IMR-90 (cell line): ENCODE results near the gene C1orf116. TPM values are rescaled to one million over a fixed set of nuclear protein-coding genes. Genes with fewer than 3 reads are reported as not detected.

Experiments used
- ATAC-seq: fragments of 200-7000 bp; cut with Tn5 transposase; 2 replicates; pipeline ENCODE4 v1.9.1; 2020; ENCODE audit warnings: low read depth, mild to moderate bottlenecking, moderate library complexity
- BruUV-seq: library from RNA; stranded (reverse); fragments of 400-500 nt; replicated peaks from 2 replicates; lab custom pipeline; 2021; lab: Mats Ljungman, UMichigan
- CTCF ChIA-PET: fragments of 300-600 bp; formaldehyde crosslinking; extraction: SDS; loops from one replicate; lab custom pipeline; 2021; ENCODE audit warnings: antibody characterized with exemption; lab: Yijun Ruan, JAX
- POLR2A ChIA-PET: fragments of 300-600 bp; sonication (Branson Sonifier 250); formaldehyde crosslinking; loops from one replicate; lab custom pipeline; 2022; ENCODE audit warnings: antibody characterized with exemption; ENCODE audit not compliant: unreplicated experiment; lab: Charles Lee
- DNase-seq: peaks from one replicate; pipeline ENCODE4 v3.0.0; 2013
- H2AFZ ChIP-seq: replicated peaks from 2 replicates; pipeline ENCODE3; 2013; ENCODE audit warnings: low read length, mild to moderate bottlenecking; ENCODE audit not compliant: poor library complexity
- H2AK5ac ChIP-seq: 2 replicates; pipeline ENCODE4 v1.6.1; 2013; ENCODE audit warnings: low read depth, low read length, inconsistent platforms
- H2AK9ac ChIP-seq: replicated peaks from 2 replicates; pipeline ENCODE3; 2013; ENCODE audit warnings: mild to moderate bottlenecking, low read depth, low read length, moderate library complexity; ENCODE audit not compliant: poor library complexity
- H2BK120ac ChIP-seq: 2 replicates; pipeline ENCODE4 v1.6.1; 2013; ENCODE audit warnings: low read depth, low read length, inconsistent platforms
- H2BK15ac ChIP-seq: 3 replicates; pipeline ENCODE4 v1.6.1; 2013; ENCODE audit warnings: low read depth, low read length, inconsistent platforms
- H2BK20ac ChIP-seq: 2 replicates; pipeline ENCODE4 v1.6.1; 2013; ENCODE audit warnings: low read depth, mild to moderate bottlenecking, inconsistent platforms, low read length, moderate library complexity
- H2BK5ac ChIP-seq: 2 replicates; pipeline ENCODE4 v1.6.1; 2013; ENCODE audit warnings: mild to moderate bottlenecking, low read depth, low read length, inconsistent platforms; ENCODE audit not compliant: poor library complexity, severe bottlenecking
- H3K14ac ChIP-seq: replicated peaks from 2 replicates; pipeline ENCODE4 v1.6.1; 2013; ENCODE audit warnings: low read depth, low read length, inconsistent platforms
- H3K18ac ChIP-seq: 2 replicates; pipeline ENCODE4 v1.6.1; 2013; ENCODE audit warnings: low read depth, low read length, control low read depth
- H3K23ac ChIP-seq: 2 replicates; pipeline ENCODE4 v1.6.1; 2013; ENCODE audit warnings: low read depth, low read length, inconsistent platforms
- H3K27ac ChIP-seq: 2 replicates; pipeline ENCODE4 v1.5.1; 2013; ENCODE audit warnings: mild to moderate bottlenecking, control low read depth, low read length; ENCODE audit not compliant: insufficient read depth
- H3K27me3 ChIP-seq: 2 replicates; pipeline ENCODE4 v1.6.1; 2013; ENCODE audit warnings: low read length; ENCODE audit not compliant: control insufficient read depth, insufficient read depth
- H3K36me3 ChIP-seq: 2 replicates; pipeline ENCODE4 v1.6.1; 2013; ENCODE audit warnings: low read length, mixed read lengths; ENCODE audit not compliant: control insufficient read depth, insufficient read depth
- H3K4ac ChIP-seq: 2 replicates; pipeline ENCODE4 v1.6.1; 2013; ENCODE audit warnings: low read depth, low read length, inconsistent platforms
- H3K4me1 ChIP-seq: 2 replicates; pipeline ENCODE4 v1.6.1; 2013; ENCODE audit warnings: low read length, mixed read lengths; ENCODE audit not compliant: control insufficient read depth, insufficient read depth
- H3K4me2 ChIP-seq: 2 replicates; pipeline ENCODE4 v1.6.1; 2013; ENCODE audit warnings: low read depth, mild to moderate bottlenecking, control low read depth, low read length, moderate library complexity
- H3K4me3 ChIP-seq: 2 replicates; pipeline ENCODE4 v1.5.1; 2013; ENCODE audit warnings: low read depth, mild to moderate bottlenecking, control low read depth, low read length, moderate library complexity; ENCODE audit not compliant: insufficient read depth
- H3K56ac ChIP-seq: 2 replicates; pipeline ENCODE4 v1.6.1; 2013; ENCODE audit warnings: low read length, inconsistent platforms; ENCODE audit not compliant: insufficient read depth; ENCODE audit errors: extremely low read depth
- H3K79me1 ChIP-seq, 2 experiments: 2 replicates each; pipeline ENCODE4 v1.6.1; 2013; ENCODE audit warnings: low read length in 2 of 2, inconsistent platforms in 1 of 2, low read depth in 1 of 2
- H3K9ac ChIP-seq: 2 replicates; pipeline ENCODE4 v1.6.1; 2013; ENCODE audit warnings: low read depth, low read length, control low read depth
- H3K9me1 ChIP-seq: 2 replicates; pipeline ENCODE4 v1.6.1; 2013; ENCODE audit warnings: low read length, inconsistent platforms; ENCODE audit not compliant: insufficient read depth
- H3K9me3 ChIP-seq: 2 replicates; pipeline ENCODE4 v1.6.1; 2013; ENCODE audit warnings: low read length; ENCODE audit not compliant: control insufficient read depth, insufficient read depth
- H4K20me1 ChIP-seq: 2 replicates; pipeline ENCODE4 v1.6.1; 2013; ENCODE audit warnings: low read length, inconsistent platforms; ENCODE audit not compliant: insufficient read depth
- H4K5ac ChIP-seq: 2 replicates; pipeline ENCODE4 v1.6.1; 2013; ENCODE audit warnings: mild to moderate bottlenecking, low read depth, low read length, control low read depth
- H4K8ac ChIP-seq, 2 experiments: 2 replicates each; pipeline ENCODE4 v1.6.1; 2013; ENCODE audit warnings: low read depth in 2 of 2, low read length in 2 of 2, control low read depth in 1 of 2, inconsistent platforms in 1 of 2
- H4K91ac ChIP-seq: 2 replicates; pipeline ENCODE4 v1.6.1; 2013; ENCODE audit warnings: low read depth, low read length, inconsistent platforms; ENCODE audit not compliant: insufficient read depth
- BHLHE40 ChIP-seq: fragments of 150-350 bp; IDR thresholded peaks from 2 replicates; pipeline ENCODE4 v1.6.1; 2016; ENCODE audit warnings: mild to moderate bottlenecking, low read depth, low read length
- CEBPB ChIP-seq: IDR thresholded peaks from 2 replicates; pipeline ENCODE4 v1.6.1; 2012; ENCODE audit warnings: low read depth, low read length, improper control_type of control experiment
- CHD1 ChIP-seq: IDR thresholded peaks from 2 replicates; pipeline ENCODE4 v1.6.1; 2012; ENCODE audit warnings: low read depth, low read length, improper control_type of control experiment
- FOS ChIP-seq: fragments of 150-350 bp; IDR thresholded peaks from 2 replicates; pipeline ENCODE4 v1.6.1; 2016; ENCODE audit warnings: low read depth, low read length
- MAFK ChIP-seq: IDR thresholded peaks from 2 replicates; pipeline ENCODE4 v1.6.1; 2012; ENCODE audit warnings: low read depth, low read length, improper control_type of control experiment
- MAZ ChIP-seq: IDR thresholded peaks from 2 replicates; pipeline ENCODE4 v1.6.1; 2012; ENCODE audit warnings: low read depth, mild to moderate bottlenecking, low read length, improper control_type of control experiment, moderate library complexity, borderline replicate concordance
- MXI1 ChIP-seq: IDR thresholded peaks from 2 replicates; pipeline ENCODE4 v1.6.1; 2012; ENCODE audit warnings: low read depth, mild to moderate bottlenecking, low read length, moderate library complexity, borderline replicate concordance
- NFE2L2 ChIP-seq: fragments of 150-350 bp; IDR thresholded peaks from 2 replicates; pipeline ENCODE4 v1.6.1; 2016; ENCODE audit warnings: low read depth, mild to moderate bottlenecking, low read length
- POLR2A ChIP-seq: IDR thresholded peaks from 2 replicates; pipeline ENCODE4 v1.6.1; 2012; ENCODE audit warnings: mild to moderate bottlenecking, low read depth, low read length
- RAD21 ChIP-seq: IDR thresholded peaks from 2 replicates; pipeline ENCODE4 v1.6.1; 2012; ENCODE audit warnings: low read length, improper control_type of control experiment
- RCOR1 ChIP-seq: IDR thresholded peaks from 2 replicates; pipeline ENCODE4 v1.6.1; 2012; ENCODE audit warnings: mild to moderate bottlenecking, low read length, improper control_type of control experiment; ENCODE audit not compliant: insufficient replicate concordance
- RFX5 ChIP-seq: IDR thresholded peaks from 2 replicates; pipeline ENCODE4 v1.8.0; 2012; ENCODE audit warnings: low read depth, mild to moderate bottlenecking, low read length, moderate library complexity
- SMC3 ChIP-seq: fragments of 150-350 bp; IDR thresholded peaks from 2 replicates; pipeline ENCODE4 v1.6.1; 2016; ENCODE audit warnings: low read depth, mild to moderate bottlenecking, antibody characterized with exemption, low read length, moderate library complexity
- WGBS, 2 experiments: methylation state at CpG; one replicate each; pipeline versions ENCODE4 v1.1.5 to v1.1.7; 2013; ENCODE audit warnings: missing lambda C conversion rate in 2 of 2; ENCODE audit not compliant: insufficient read length in 1 of 2; ENCODE audit errors: extremely low coverage in 2 of 2; 5-methylcytosine and 5-hydroxymethylcytosine counted together
- dilution Hi-C: fragments of 300-500 bp; cut with HindIII; formaldehyde crosslinking; loops from one replicate; pipeline ENCODE4 v1.14.3; 2018; ENCODE audit warnings: low sequenced_read_pairs; ENCODE audit not compliant: unreplicated experiment
- in situ Hi-C: fragments of 300-500 bp; cut with MboI; formaldehyde crosslinking; loops from 3 replicates; pipeline ENCODE4 v1.14.3; 2019; ENCODE audit warnings: low sequenced_read_pairs, inconsistent platforms, mixed read lengths
- intact Hi-C: fragments of 100-400 bp; cut with micrococcal nuclease; formaldehyde crosslinking; loops from 2 replicates; pipeline ENCODE4 v1.10.0; 2022
- polyA plus RNA-seq, 3 experiments: library from polyadenylated mRNA; depleted of rRNA; stranded (reverse); fragments of >200 nt; gene quantifications; 2 replicates each; pipeline ENCODE4 v1.2.3, GENCODE V29; 2012; ENCODE audit warnings: low replicate concordance in 1 of 3
- total RNA-seq: library from RNA; depleted of rRNA; stranded (reverse); fragments of >200 nt; gene quantifications from 2 replicates; pipeline ENCODE4 v1.2.3, GENCODE V29; 2012
- TF ChIP-seq, protein P1 (sequence below): fragments of 150-350 bp; IDR thresholded peaks from 2 replicates; pipeline ENCODE4 v1.6.1; 2016; ENCODE audit warnings: low read depth, mild to moderate bottlenecking, low read length, moderate library complexity, borderline replicate concordance
- TF ChIP-seq, protein P2 (sequence below): conservative IDR thresholded peaks from 2 replicates; pipeline ENCODE4 v1.5.1; 2012; ENCODE audit warnings: mild to moderate bottlenecking, low read depth, low read length, improper control_type of control experiment
- TF ChIP-seq, protein P3 (sequence below): fragments of 150-350 bp; IDR thresholded peaks from 2 replicates; pipeline ENCODE4 v1.6.1; 2017; ENCODE audit warnings: mild to moderate bottlenecking, antibody characterized with exemption, low read length, low read depth

C1orf116 gene
- total and polyA plus RNA-seq, 2 of the 4 experiments (the other 2 are of a cell fraction), result under 0.01 to 0.03 TPM

DNA sequence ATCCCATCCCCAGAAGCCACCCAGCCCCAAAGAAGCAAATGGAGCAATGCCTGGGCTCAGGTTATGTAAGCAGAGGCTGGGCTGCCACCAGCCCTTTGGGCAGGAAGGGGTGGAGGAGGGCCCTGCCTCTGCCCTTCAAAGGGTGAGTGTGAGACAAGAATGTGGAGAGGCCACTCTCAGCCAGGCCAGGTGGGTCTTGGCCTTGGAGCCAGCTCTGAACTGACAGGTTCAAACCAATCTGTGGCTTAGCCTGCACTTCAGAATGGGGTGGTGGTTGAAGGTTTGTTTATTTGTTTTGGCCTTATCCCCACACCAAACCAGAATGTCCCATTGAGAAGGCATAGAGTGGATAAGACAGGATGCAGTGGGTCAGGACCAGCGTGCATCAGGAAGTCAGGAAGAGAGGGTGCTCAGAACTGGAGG lies 29.8 kb downstream of the C1orf116 start:
- ChIA-PET CTCF (interaction anchor here (0.9 kb wide), 1 partner anchor 36 kb away, joined by 3 read pairs; no protein-coding TSS in a partner anchor), POLR2A (no interaction called here)
- H3K4me1 ChIP-seq, result peaks cover 6% of the 10 kb centered on the region
- no peaks in the 10 kb centered on the region for H4K20me1 ChIP-seq
- H4K5ac ChIP-seq, result no peak overlapping the region
- peaks cover 6% of the 10 kb centered on the region for H3K9me1 ChIP-seq
- H2BK5ac ChIP-seq, result no peak overlapping the region
- no peaks in the 10 kb centered on the region for H3K36me3 ChIP-seq
- H2AK5ac ChIP-seq, result no peak overlapping the region
- no peak overlapping the region for H3K56ac ChIP-seq
- H3K4me2 ChIP-seq, result no peak overlapping the region
- DNase-seq (peak; percentile 26), ATAC-seq (no peak)
- dilution Hi-C loops (no loop called here), intact Hi-C loops (no loop called here), in situ Hi-C loops (no loop called here)
- H3K18ac ChIP-seq, result no peak overlapping the region
- H3K27me3 ChIP-seq, result no peaks in the 10 kb centered on the region; the same call in 1 of the 2 replicates
- H2AFZ ChIP-seq, result peak overlapping the region; percentile 37
- TF ChIP-seq, protein P1, sequence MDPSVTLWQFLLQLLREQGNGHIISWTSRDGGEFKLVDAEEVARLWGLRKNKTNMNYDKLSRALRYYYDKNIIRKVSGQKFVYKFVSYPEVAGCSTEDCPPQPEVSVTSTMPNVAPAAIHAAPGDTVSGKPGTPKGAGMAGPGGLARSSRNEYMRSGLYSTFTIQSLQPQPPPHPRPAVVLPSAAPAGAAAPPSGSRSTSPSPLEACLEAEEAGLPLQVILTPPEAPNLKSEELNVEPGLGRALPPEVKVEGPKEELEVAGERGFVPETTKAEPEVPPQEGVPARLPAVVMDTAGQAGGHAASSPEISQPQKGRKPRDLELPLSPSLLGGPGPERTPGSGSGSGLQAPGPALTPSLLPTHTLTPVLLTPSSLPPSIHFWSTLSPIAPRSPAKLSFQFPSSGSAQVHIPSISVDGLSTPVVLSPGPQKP, result no peak
- TF ChIP-seq MXI1 (no peak), SMC3 (no peak), RAD21 (no peak), MAZ (no peak), FOS (no peak), CEBPB (no peak), RCOR1 (no peak), MAFK (no peak), NFE2L2 (no peak), POLR2A (no peak), BHLHE40 (no peak), RFX5 (no peak), CHD1 (no peak)
- TF ChIP-seq, protein P2, sequence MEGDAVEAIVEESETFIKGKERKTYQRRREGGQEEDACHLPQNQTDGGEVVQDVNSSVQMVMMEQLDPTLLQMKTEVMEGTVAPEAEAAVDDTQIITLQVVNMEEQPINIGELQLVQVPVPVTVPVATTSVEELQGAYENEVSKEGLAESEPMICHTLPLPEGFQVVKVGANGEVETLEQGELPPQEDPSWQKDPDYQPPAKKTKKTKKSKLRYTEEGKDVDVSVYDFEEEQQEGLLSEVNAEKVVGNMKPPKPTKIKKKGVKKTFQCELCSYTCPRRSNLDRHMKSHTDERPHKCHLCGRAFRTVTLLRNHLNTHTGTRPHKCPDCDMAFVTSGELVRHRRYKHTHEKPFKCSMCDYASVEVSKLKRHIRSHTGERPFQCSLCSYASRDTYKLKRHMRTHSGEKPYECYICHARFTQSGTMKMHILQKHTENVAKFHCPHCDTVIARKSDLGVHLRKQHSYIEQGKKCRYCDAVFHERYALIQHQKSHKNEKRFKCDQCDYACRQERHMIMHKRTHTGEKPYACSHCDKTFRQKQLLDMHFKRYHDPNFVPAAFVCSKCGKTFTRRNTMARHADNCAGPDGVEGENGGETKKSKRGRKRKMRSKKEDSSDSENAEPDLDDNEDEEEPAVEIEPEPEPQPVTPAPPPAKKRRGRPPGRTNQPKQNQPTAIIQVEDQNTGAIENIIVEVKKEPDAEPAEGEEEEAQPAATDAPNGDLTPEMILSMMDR, result no peak
- TF ChIP-seq, protein P3, sequence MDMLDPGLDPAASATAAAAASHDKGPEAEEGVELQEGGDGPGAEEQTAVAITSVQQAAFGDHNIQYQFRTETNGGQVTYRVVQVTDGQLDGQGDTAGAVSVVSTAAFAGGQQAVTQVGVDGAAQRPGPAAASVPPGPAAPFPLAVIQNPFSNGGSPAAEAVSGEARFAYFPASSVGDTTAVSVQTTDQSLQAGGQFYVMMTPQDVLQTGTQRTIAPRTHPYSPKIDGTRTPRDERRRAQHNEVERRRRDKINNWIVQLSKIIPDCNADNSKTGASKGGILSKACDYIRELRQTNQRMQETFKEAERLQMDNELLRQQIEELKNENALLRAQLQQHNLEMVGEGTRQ, result no peak
- no peak overlapping the region for H3K14ac ChIP-seq
- H2BK20ac ChIP-seq, result no peak overlapping the region
- no CpG with 5 or more reads among the region's 1 CpG for WGBS, 2 experiments
- H4K91ac ChIP-seq, result no peak overlapping the region
- no peak overlapping the region for H3K9ac ChIP-seq
- no peak overlapping the region for H3K23ac ChIP-seq
- H2AK9ac ChIP-seq, result no peak overlapping the region
- no peak overlapping the region for H3K4me3 ChIP-seq
- BruUV-seq, result no TSS peak
- no peak overlapping the region for H3K27ac ChIP-seq
- H4K8ac ChIP-seq, result no peak overlapping the region
- H2BK120ac ChIP-seq, result no peak overlapping the region
- H3K79me1 ChIP-seq, result no peaks in the 10 kb centered on the region
- H2BK15ac ChIP-seq, result no peak overlapping the region
- H3K9me3 ChIP-seq, result no peaks in the 10 kb centered on the region
- no peak overlapping the region for H3K4ac ChIP-seq
